GM23338 (cell line): ENCODE results near the gene SARS1. TPM values are rescaled to one million over a fixed set of nuclear protein-coding genes. Genes with fewer than 3 reads are reported as not detected.
"Not testable (repeated sequence)": the region's sequence is repeated elsewhere in the genome, so short reads cannot be mapped to it uniquely, and the experiment has no call there.

Experiments
- ATAC-seq: fragments of 200-7000 bp; cut with Tn5 transposase; 3 replicates; pipeline ENCODE4 v1.9.1; 2020
- DNase-seq: peaks from one replicate; pipeline ENCODE4 v3.0.0-alpha.2; 2015; ENCODE audit warnings: low spot score
- H2AFZ ChIP-seq: fragments of 200-600 bp; sonication (generic); 2 replicates; pipeline ENCODE4 v1.8.0; 2016; ENCODE audit warnings: antibody characterized with exemption, mild to moderate bottlenecking, moderate library complexity
- H3F3A ChIP-seq: fragments of 200-600 bp; sonication (generic); replicated peaks from 2 replicates; pipeline ENCODE4 v1.8.0; 2017; ENCODE audit warnings: antibody characterized with exemption, mixed run types, low read depth
- H3K27ac ChIP-seq: fragments of 200-600 bp; sonication (generic); 2 replicates; pipeline ENCODE4 v1.6.1; 2016; ENCODE audit warnings: low read depth
- H3K27me3 ChIP-seq: fragments of 200-600 bp; sonication (generic); 2 replicates; pipeline ENCODE4 v1.8.0; 2016; ENCODE audit warnings: mild to moderate bottlenecking, mixed run types, moderate library complexity; ENCODE audit not compliant: insufficient read depth
- H3K36me3 ChIP-seq: fragments of 200-600 bp; sonication (generic); 2 replicates; pipeline ENCODE4 v1.8.0; 2016; ENCODE audit warnings: mild to moderate bottlenecking; ENCODE audit not compliant: insufficient read depth
- H3K4me1 ChIP-seq: fragments of 200-600 bp; sonication (generic); 2 replicates; pipeline ENCODE4 v1.8.0; 2016; ENCODE audit warnings: mild to moderate bottlenecking, moderate library complexity; ENCODE audit not compliant: insufficient read depth
- H3K4me2 ChIP-seq: fragments of 200-600 bp; sonication (generic); 2 replicates; pipeline ENCODE4 v1.7.1; 2017; ENCODE audit warnings: mixed run types
- H3K4me3 ChIP-seq: fragments of 200-600 bp; sonication (generic); 2 replicates; pipeline ENCODE4 v1.6.1; 2016; ENCODE audit warnings: mixed run types
- H3K79me2 ChIP-seq: fragments of 200-600 bp; sonication (generic); replicated peaks from 2 replicates; pipeline ENCODE4 v1.8.0; 2017; ENCODE audit warnings: mild to moderate bottlenecking; ENCODE audit not compliant: insufficient read depth
- H3K9me2 ChIP-seq: fragments of 200-600 bp; sonication (generic); 2 replicates; pipeline ENCODE4 v1.8.0; 2017; ENCODE audit not compliant: insufficient read depth
- H4K20me1 ChIP-seq: fragments of 200-600 bp; sonication (generic); replicated peaks from 2 replicates; pipeline ENCODE4 v1.8.0; 2017; ENCODE audit warnings: mild to moderate bottlenecking; ENCODE audit not compliant: insufficient read depth
- H3K27ac Mint-ChIP-seq: 2 replicates; pipeline ENCODE4 v1.8.0; 2020; ENCODE audit warnings: inconsistent platforms, mild to moderate bottlenecking, moderate library complexity, mixed read lengths
- H3K27me3 Mint-ChIP-seq: 3 replicates; pipeline ENCODE4 v1.8.0; 2022; ENCODE audit warnings: low read depth, mild to moderate bottlenecking, moderate library complexity, mixed read lengths, inconsistent platforms; ENCODE audit not compliant: insufficient read depth, poor library complexity
- H3K36me3 Mint-ChIP-seq: 3 replicates; pipeline ENCODE4 v1.8.0; 2021; ENCODE audit warnings: low read depth, mild to moderate bottlenecking, inconsistent platforms, moderate library complexity, mixed read lengths
- H3K4me1 Mint-ChIP-seq: 3 replicates; pipeline ENCODE4 v1.8.0; 2020; ENCODE audit warnings: mild to moderate bottlenecking, inconsistent platforms, mixed read lengths
- H3K4me3 Mint-ChIP-seq: 3 replicates; pipeline ENCODE4 v1.8.0; 2021; ENCODE audit warnings: moderate library complexity, mild to moderate bottlenecking, inconsistent platforms, mixed read lengths
- H3K9me3 Mint-ChIP-seq: 3 replicates; pipeline ENCODE4 v1.8.0; 2020; ENCODE audit warnings: moderate library complexity, mild to moderate bottlenecking, inconsistent platforms, mixed read lengths
- CREB1 ChIP-seq: fragments of 250-450 bp; sonication (Bioruptor Pico); IDR thresholded peaks from 2 replicates; pipeline ENCODE4 v1.5.0; 2020; ENCODE audit warnings: low read depth, mild to moderate bottlenecking, moderate library complexity
- EZH2phosphoT487 ChIP-seq: fragments of 200-600 bp; sonication (generic); IDR thresholded peaks from one replicate; pipeline ENCODE4 v1.8.1; 2018; ENCODE audit warnings: antibody characterized with exemption; ENCODE audit not compliant: unreplicated experiment
- STAT1 ChIP-seq: IDR thresholded peaks from one replicate; pipeline ENCODE4 v1.6.1; 2016; ENCODE audit warnings: antibody characterized with exemption; ENCODE audit not compliant: unreplicated experiment
- ZNF331 ChIP-seq: fragments of 250-450 bp; sonication (Bioruptor Pico); IDR thresholded peaks from 2 replicates; pipeline ENCODE4 v1.5.0; 2020; ENCODE audit warnings: low read depth, mild to moderate bottlenecking, moderate library complexity
- polyA plus RNA-seq: library from polyadenylated mRNA; unstranded; fragments of >200 nt; fragmentation: Nextera tagmentation; extraction: Ambion mirVana; gene quantifications from 2 replicates; pipeline ENCODE4 v1.2.1, GENCODE V29; 2016
- total RNA-seq: library from RNA; depleted of rRNA; stranded (reverse); fragments of >200 nt; shearing (Covaris generic); gene quantifications from 2 replicates; pipeline ENCODE4 v1.2.3, GENCODE V29; 2014; rRNA removed
- TF ChIP-seq, protein P1 (sequence below): IDR thresholded peaks from one replicate; pipeline ENCODE4 v1.6.1; 2018; ENCODE audit warnings: antibody characterized with exemption; ENCODE audit not compliant: unreplicated experiment

SARS1 gene
- total and polyA plus RNA-seq, 2 experiments from 2014 or later = 141 to 166 TPM

- Histone ChIP-seq H3K4me1 (peaks cover 29% of the 10 kb centered on the region), H4K20me1 (peaks cover 15% of the 10 kb centered on the region), H3K27me3 (no peaks in the 10 kb centered on the region), H3K36me3 (peaks cover 12% of the 10 kb centered on the region; the same call in 1 of the 2 replicates), H3K27ac (peak overlapping the region; percentile 99), H3K79me2 (peaks cover 26% of the 10 kb centered on the region), H3K4me2 (peak overlapping the region; percentile 99), H3K9me2 (no peaks in the 10 kb centered on the region), H3F3A (peaks cover 12% of the 10 kb centered on the region), H2AFZ (peak overlapping the region; percentile 77; the same call in 1 of the 2 replicates), H3K4me3 (peak overlapping the region; percentile 98)
- ATAC-seq = peak; percentile 6
- H3K27me3 Mint-ChIP-seq = peaks cover 19% of the 10 kb centered on the region
- peak overlapping the region; percentile 99 for H3K4me3 Mint-ChIP-seq
- H3K27ac Mint-ChIP-seq = peak overlapping the region; percentile 96
- H3K9me3 Mint-ChIP-seq = no peaks in the 10 kb centered on the region
- DNase-seq = peak; percentile 83
- H3K36me3 Mint-ChIP-seq = peaks cover 24% of the 10 kb centered on the region
- H3K4me1 Mint-ChIP-seq = peaks cover 32% of the 10 kb centered on the region
- no peak for TF ChIP-seq ZNF331 (CRISPR knock-in tag)
- no peak for TF ChIP-seq EZH2phosphoT487
- TF ChIP-seq, protein P1, sequence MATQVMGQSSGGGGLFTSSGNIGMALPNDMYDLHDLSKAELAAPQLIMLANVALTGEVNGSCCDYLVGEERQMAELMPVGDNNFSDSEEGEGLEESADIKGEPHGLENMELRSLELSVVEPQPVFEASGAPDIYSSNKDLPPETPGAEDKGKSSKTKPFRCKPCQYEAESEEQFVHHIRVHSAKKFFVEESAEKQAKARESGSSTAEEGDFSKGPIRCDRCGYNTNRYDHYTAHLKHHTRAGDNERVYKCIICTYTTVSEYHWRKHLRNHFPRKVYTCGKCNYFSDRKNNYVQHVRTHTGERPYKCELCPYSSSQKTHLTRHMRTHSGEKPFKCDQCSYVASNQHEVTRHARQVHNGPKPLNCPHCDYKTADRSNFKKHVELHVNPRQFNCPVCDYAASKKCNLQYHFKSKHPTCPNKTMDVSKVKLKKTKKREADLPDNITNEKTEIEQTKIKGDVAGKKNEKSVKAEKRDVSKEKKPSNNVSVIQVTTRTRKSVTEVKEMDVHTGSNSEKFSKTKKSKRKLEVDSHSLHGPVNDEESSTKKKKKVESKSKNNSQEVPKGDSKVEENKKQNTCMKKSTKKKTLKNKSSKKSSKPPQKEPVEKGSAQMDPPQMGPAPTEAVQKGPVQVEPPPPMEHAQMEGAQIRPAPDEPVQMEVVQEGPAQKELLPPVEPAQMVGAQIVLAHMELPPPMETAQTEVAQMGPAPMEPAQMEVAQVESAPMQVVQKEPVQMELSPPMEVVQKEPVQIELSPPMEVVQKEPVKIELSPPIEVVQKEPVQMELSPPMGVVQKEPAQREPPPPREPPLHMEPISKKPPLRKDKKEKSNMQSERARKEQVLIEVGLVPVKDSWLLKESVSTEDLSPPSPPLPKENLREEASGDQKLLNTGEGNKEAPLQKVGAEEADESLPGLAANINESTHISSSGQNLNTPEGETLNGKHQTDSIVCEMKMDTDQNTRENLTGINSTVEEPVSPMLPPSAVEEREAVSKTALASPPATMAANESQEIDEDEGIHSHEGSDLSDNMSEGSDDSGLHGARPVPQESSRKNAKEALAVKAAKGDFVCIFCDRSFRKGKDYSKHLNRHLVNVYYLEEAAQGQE = no peak
- TF ChIP-seq STAT1 = no peak
- TF ChIP-seq CREB1 = no peak
These were observed 70.3 kb downstream of the SARS1 start for GRCh38 chr1:109283748-109284600.

GRCh38 chr1:109286762-109287161, 73.0 kb downstream of the SARS1 start:
- ATAC-seq, H3K4me3 ChIP-seq, H3K27me3 ChIP-seq, H3K27ac ChIP-seq, H3K9me3 Mint-ChIP-seq, H3K27ac Mint-ChIP-seq, DNase-seq, H3K4me3 Mint-ChIP-seq, H3K9me2 ChIP-seq, H3K36me3 ChIP-seq, H4K20me1 ChIP-seq, H3F3A ChIP-seq, H3K4me2 ChIP-seq, H2AFZ ChIP-seq, H3K36me3 Mint-ChIP-seq: not testable (repeated sequence)
- Mint-ChIP-seq H3K4me1 (peaks cover 23% of the 10 kb centered on the region), H3K27me3 (peaks cover 17% of the 10 kb centered on the region)
- H3K79me2 ChIP-seq = peaks cover 12% of the 10 kb centered on the region
- H3K4me1 ChIP-seq = peaks cover 25% of the 10 kb centered on the region

Other genes starting within 250 kb of the SARS1 start
- 5.2 and 9.7 TPM in 2 replicates for gene WDR47, start 171.8 kb upstream of the SARS1 start, total RNA-seq
- 3.0 and 3.9 TPM in 2 replicates for gene WDR47, start 171.8 kb upstream of the SARS1 start, polyA plus RNA-seq
- 55.8 and 72.4 TPM in 2 replicates for gene TAF13, start 137.9 kb upstream of the SARS1 start, total RNA-seq
- gene TAF13, start 137.9 kb upstream of the SARS1 start, polyA plus RNA-seq = 43.7 and 49.4 TPM in 2 replicates
- gene TMEM167B, start 123.2 kb upstream of the SARS1 start, total RNA-seq = 10.7 and 16.0 TPM in 2 replicates
- 8.2 and 9.8 TPM in 2 replicates for gene TMEM167B, start 123.2 kb upstream of the SARS1 start, polyA plus RNA-seq
- gene ELAPOR1, start 99.8 kb upstream of the SARS1 start, total RNA-seq = 2.1 and 2.4 TPM in 2 replicates
- gene ELAPOR1, start 99.8 kb upstream of the SARS1 start, polyA plus RNA-seq = 0.92 and 1.2 TPM in 2 replicates
- gene CELSR2, start 35.6 kb downstream of the SARS1 start, total RNA-seq = 30.4 and 35.1 TPM in 2 replicates
- gene CELSR2, start 35.6 kb downstream of the SARS1 start, polyA plus RNA-seq = 11.1 and 11.2 TPM in 2 replicates
- 50.6 and 61.1 TPM in 2 replicates for gene PSRC1, start 69.2 kb downstream of the SARS1 start, total RNA-seq
- gene PSRC1, start 69.2 kb downstream of the SARS1 start, polyA plus RNA-seq = 51.4 and 55.0 TPM in 2 replicates
- gene MYBPHL, start 93.1 kb downstream of the SARS1 start, total RNA-seq = not detected in 2 replicates
- gene MYBPHL, start 93.1 kb downstream of the SARS1 start, polyA plus RNA-seq = 0.68 TPM in 1 of 2 replicates, not detected in the other
- 51.7 and 55.4 TPM in 2 replicates for gene SORT1, start 184.0 kb downstream of the SARS1 start, total RNA-seq
- 10.3 and 10.9 TPM in 2 replicates for gene SORT1, start 184.0 kb downstream of the SARS1 start, polyA plus RNA-seq
- 94.2 and 104 TPM in 2 replicates for gene PSMA5, start 212.5 kb downstream of the SARS1 start, total RNA-seq
- gene PSMA5, start 212.5 kb downstream of the SARS1 start, polyA plus RNA-seq = 107 and 126 TPM in 2 replicates